Activated T-cell treated with anti-CD3 and anti-CD28 coated beads, Interleukin-2, amount 50 U/mL, for 1 hour (primary cell): ENCODE results near the gene SUN3.
"Not testable (repeated sequence)": the region's sequence is repeated elsewhere in the genome, so short reads cannot be mapped to it uniquely, and the experiment has no call there.

Experiments used
- DNase-seq: peaks from one replicate; pipeline ENCODE4 v3.0.0-alpha.2; 2020

The SUN3 gene

GRCh38 chr7:47943676-47944474 lies 85.0 kb downstream of the SUN3 start:
- DNase-seq: no peak

- DNase-seq: not testable (repeated sequence)
These were observed 86.3 kb downstream of the SUN3 start for GRCh38 chr7:47942651-47943050.

GRCh38 chr7:47942132-47942531 lies 86.8 kb downstream of the SUN3 start:
- no peak for DNase-seq

- DNase-seq: no peak
These were observed 87.6 kb downstream of the SUN3 start for GRCh38 chr7:47941136-47941844.

- DNase-seq: no peak
These were observed 88.6 kb downstream of the SUN3 start for GRCh38 chr7:47940088-47941013.

- DNase-seq: no peak
These were observed 89.4 kb downstream of the SUN3 start for GRCh38 chr7:47939425-47940036.

GRCh38 chr7:47938574-47939165 lies 90.2 kb downstream of the SUN3 start:
- no peak for DNase-seq

GRCh38 chr7:47937711-47938573 lies 91.0 kb downstream of the SUN3 start:
- no peak for DNase-seq
